ENCODE data around the gene PEF1. TPM values are rescaled to one million over a fixed set of nuclear protein-coding genes. Genes with fewer than 3 reads are reported as not detected.

Gene PEF1
- polyA plus RNA-seq, 3 donors = 36.6 to 81.7 (median 70.7) TPM

DNA sequence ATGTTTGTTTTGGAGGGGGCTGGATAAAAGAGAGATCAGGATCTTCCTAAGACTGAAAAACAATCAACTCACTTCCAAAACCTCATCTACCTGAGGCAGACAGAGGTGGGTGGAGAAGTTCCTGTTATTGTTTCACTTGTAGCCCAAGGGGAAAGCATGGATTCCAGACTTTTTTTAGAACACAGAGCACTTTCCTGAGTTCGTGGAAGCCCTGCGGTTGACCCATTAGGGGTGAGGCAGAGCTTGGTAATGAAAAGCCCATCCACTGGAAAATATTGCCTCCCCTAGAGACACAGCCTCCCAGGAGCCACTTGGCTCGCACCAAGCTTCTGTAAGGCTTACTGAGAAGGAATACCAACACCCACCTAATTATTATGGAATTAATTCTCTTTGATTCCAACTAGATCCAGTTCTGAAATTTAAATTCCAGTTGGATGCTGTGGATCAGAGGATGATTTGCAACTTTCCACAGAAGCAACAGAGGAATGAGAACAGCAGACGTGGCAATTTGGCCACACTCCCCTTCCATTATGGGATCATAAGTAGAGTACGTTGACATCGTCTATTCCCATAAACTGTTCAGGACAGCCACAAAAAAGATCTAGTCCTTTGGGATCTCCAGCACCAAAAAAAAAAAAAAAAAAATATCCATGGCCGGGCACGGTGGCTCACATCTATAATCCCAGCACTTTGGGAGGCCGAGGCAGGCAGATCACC, 4.1 kb upstream of the PEF1 start:
- H3K27ac Mint-ChIP-seq = peak overlapping the region in 1 of 7 donors; percentile 37
- peaks cover 0 to 3% (median 2%) of the 10 kb centered on the region in 3 donors for H3K27me3 Mint-ChIP-seq (ENCODE audit: low read depth in 3 of 3)
- no peak overlapping the region for H3K4me3 ChIP-seq (replicated peaks in 1 of 3; ENCODE audit: low read depth in 2 of 3, low read length in 3 of 3)
- H3K79me2 ChIP-seq (ENCODE audit: insufficient read depth, low read length) = peaks cover 8% of the 10 kb centered on the region
- H3K9me3 Mint-ChIP-seq = peaks cover 0 to 1% (median 0%) of the 10 kb centered on the region in 7 donors
- H3K4me3 Mint-ChIP-seq = no peak overlapping the region
- no peaks in the 10 kb centered on the region for H4K20me1 ChIP-seq (ENCODE audit: insufficient read depth, low read length)
- H3K27me3 ChIP-seq (ENCODE audit: control insufficient read depth in 2 of 2, insufficient read depth in 2 of 2, low read length in 2 of 2) = no peaks in the 10 kb centered on the region
- no peaks in the 10 kb centered on the region for H3K36me3 Mint-ChIP-seq
- H3K9me3 ChIP-seq (replicated peaks in 1 of 2; ENCODE audit: control insufficient read depth in 1 of 2, insufficient read depth in 1 of 2, low read length in 2 of 2) = no peaks in the 10 kb centered on the region
- H3K4me1 Mint-ChIP-seq = peaks cover 15% of the 10 kb centered on the region
- 67% methylated on average over 3 of the region's 9 CpGs for WGBS (ENCODE audit: insufficient coverage)
- no peak for TF ChIP-seq CTCF (IDR thresholded peaks at IDR 0.05)
- H2AFZ ChIP-seq (ENCODE audit: insufficient read depth, low read depth, low read length, poor library complexity, severe bottlenecking) = no peak overlapping the region
- no peak overlapping the region for H3K27ac ChIP-seq (ENCODE audit: low read depth in 1 of 2, low read length in 2 of 2)
- intact Hi-C loops (cut with micrococcal nuclease) = loop anchor here in 1 of 2 donors (5.0 kb wide), 1 partner anchor 139 kb away; no protein-coding TSS in a partner anchor
- no peak overlapping the region for H3K4me2 ChIP-seq (replicated peaks; ENCODE audit: extremely low read depth, low read length, poor library complexity, severe bottlenecking)
- peaks cover 10 to 14% of the 10 kb centered on the region in 2 donors for H3K4me1 ChIP-seq (ENCODE audit: control insufficient read depth in 1 of 2, insufficient read depth in 2 of 2, low read length in 2 of 2)
- no peak overlapping the region for H3K9ac ChIP-seq (ENCODE audit: insufficient read depth, low read length, poor library complexity, severe bottlenecking)
- no peak for DNase-seq
- no peaks in the 10 kb centered on the region for H3K36me3 ChIP-seq (replicated peaks in 1 of 2; ENCODE audit: control insufficient read depth in 1 of 2, insufficient read depth in 2 of 2, low read length in 2 of 2)

DNA sequence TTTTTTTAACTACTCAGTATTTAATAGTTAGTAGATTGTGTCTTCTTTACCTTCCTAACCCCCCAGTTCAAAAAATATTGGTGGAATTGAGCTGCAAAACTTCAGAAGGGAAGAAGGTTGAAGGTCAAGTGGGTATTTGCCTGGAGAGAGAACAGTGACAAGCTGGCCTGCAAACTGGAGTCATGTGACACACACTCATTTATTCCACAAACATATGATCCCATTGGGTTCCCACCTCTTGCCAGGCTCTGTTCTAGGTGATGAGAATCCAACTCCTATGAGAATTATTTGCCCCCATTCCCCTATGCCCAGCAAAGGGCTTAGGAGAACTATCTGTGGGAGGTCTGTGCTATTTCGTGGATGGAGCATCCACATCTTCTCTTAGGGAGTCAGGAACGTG, 3.5 kb upstream of the PEF1 start:
- no peak for DNase-seq
- no peak overlapping the region for H3K4me3 ChIP-seq (replicated peaks in 1 of 3; ENCODE audit: low read depth in 2 of 3, low read length in 3 of 3)
- no peaks in the 10 kb centered on the region for H3K9me3 ChIP-seq (replicated peaks in 1 of 2; ENCODE audit: control insufficient read depth in 1 of 2, insufficient read depth in 1 of 2, low read length in 2 of 2)
- intact Hi-C loops (cut with micrococcal nuclease) = loop anchor here in 1 of 2 donors (5.0 kb wide), 1 partner anchor 139 kb away; no protein-coding TSS in a partner anchor
- H2AFZ ChIP-seq (ENCODE audit: insufficient read depth, low read depth, low read length, poor library complexity, severe bottlenecking) = no peak overlapping the region
- H4K20me1 ChIP-seq (ENCODE audit: insufficient read depth, low read length) = no peaks in the 10 kb centered on the region
- no peak overlapping the region for H3K9ac ChIP-seq (ENCODE audit: insufficient read depth, low read length, poor library complexity, severe bottlenecking)
- Mint-ChIP-seq H3K27me3 (ENCODE audit: low read depth in 3 of 3) (peaks cover 0 to 3% (median 0%) of the 10 kb centered on the region in 3 donors), H3K4me3 (no peak overlapping the region), H3K27ac (no peak overlapping the region), H3K4me1 (peaks cover 21% of the 10 kb centered on the region), H3K9me3 (peaks cover 0 to 1% (median 0%) of the 10 kb centered on the region in 7 donors), H3K36me3 (no peaks in the 10 kb centered on the region)
- peaks cover 14 to 20% of the 10 kb centered on the region in 2 donors for H3K4me1 ChIP-seq (ENCODE audit: control insufficient read depth in 1 of 2, insufficient read depth in 2 of 2, low read length in 2 of 2)
- H3K4me2 ChIP-seq (replicated peaks; ENCODE audit: extremely low read depth, low read length, poor library complexity, severe bottlenecking) = no peak overlapping the region
- no peak overlapping the region for H3K27ac ChIP-seq (ENCODE audit: low read depth in 1 of 2, low read length in 2 of 2)
- TF ChIP-seq CTCF (IDR thresholded peaks at IDR 0.05) = no peak
- H3K79me2 ChIP-seq (ENCODE audit: insufficient read depth, low read length) = peaks cover 14% of the 10 kb centered on the region
- no peaks in the 10 kb centered on the region for H3K27me3 ChIP-seq (ENCODE audit: control insufficient read depth in 2 of 2, insufficient read depth in 2 of 2, low read length in 2 of 2)
- WGBS (ENCODE audit: insufficient coverage) = no CpG with 5 or more reads among the region's 2 CpGs
- no peaks in the 10 kb centered on the region for H3K36me3 ChIP-seq (replicated peaks in 1 of 2; ENCODE audit: control insufficient read depth in 1 of 2, insufficient read depth in 2 of 2, low read length in 2 of 2)
